OCI-LY1 (cell line): ENCODE results near the gene RNF34.

Experiments used
- CTCF ChIP-seq: fragments of 200-600 bp; sonication (generic), shearing (Covaris generic); IDR thresholded peaks from 2 replicates; pipeline ENCODE4 v1.5.1; 2017; ENCODE audit warnings: mild to moderate bottlenecking, antibody characterized with exemption, low read length, moderate library complexity, mixed read lengths
- EZH2 ChIP-seq: fragments of 200-600 bp; sonication (generic), shearing (Covaris generic); IDR thresholded peaks from 2 replicates; pipeline ENCODE4 v1.8.0; 2017; ENCODE audit warnings: borderline replicate concordance, mixed run types, mild to moderate bottlenecking, antibody characterized with exemption, low read length, moderate library complexity, mixed read lengths

GRCh38 chr12:121390856-121391255 is 9.1 kb upstream of the RNF34 start:
- TF ChIP-seq CTCF, result no peak
- TF ChIP-seq EZH2, result no peak
